GM19099 (cell line): ENCODE results near the gene SEMA4G.
A peak's percentile ranks its signal among the peaks of the same experiment; 100 is the strongest.

Source experiments
- POLR2A ChIP-seq: IDR thresholded peaks from 3 replicates; pipeline ENCODE4 v1.6.1; 2011; ENCODE audit warnings: low read depth; ENCODE audit not compliant: insufficient read length; ENCODE audit errors: extremely low read depth

The SEMA4G gene

DNA sequence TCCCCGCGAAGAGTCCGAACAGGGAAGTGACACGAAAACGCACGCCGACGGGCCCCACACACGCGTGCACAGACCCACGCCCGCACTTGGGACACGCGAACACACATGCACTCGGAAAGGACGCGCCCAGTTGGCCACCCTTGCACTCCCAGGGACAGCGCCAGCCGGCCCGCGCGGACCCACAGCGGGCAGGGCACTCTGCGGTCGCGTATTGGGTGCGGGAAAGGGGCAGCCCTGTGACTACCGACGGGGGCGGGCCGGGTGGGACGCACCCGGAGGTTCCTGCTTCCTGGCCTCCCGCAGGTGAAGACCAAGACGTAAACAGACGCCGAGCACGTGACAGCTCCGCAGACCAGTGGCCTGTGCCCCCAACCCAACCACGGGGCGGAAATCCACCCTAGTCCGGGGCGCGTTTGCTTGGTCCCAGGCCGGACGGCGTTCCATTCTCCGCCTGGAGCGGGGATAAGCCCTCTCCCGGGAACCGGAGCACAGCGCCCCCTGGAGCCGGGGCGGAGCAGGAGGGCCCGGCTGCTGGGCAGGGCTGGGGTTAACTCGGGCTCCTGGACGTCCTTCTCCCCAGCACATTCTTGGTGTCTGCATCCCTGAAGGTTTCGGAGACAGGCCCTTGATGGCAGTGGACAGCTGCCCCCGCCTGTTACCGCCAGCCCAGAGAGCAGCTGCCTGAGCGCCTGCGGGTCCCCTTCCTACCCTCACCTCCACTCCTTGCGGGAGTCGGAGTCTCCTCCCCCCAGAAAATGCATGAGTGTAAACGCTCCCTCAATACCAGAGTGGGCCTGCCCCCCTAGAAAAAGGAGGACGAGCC, 28.3 kb downstream of the SEMA4G start:
- peak; percentile 22 for TF ChIP-seq POLR2A

DNA sequence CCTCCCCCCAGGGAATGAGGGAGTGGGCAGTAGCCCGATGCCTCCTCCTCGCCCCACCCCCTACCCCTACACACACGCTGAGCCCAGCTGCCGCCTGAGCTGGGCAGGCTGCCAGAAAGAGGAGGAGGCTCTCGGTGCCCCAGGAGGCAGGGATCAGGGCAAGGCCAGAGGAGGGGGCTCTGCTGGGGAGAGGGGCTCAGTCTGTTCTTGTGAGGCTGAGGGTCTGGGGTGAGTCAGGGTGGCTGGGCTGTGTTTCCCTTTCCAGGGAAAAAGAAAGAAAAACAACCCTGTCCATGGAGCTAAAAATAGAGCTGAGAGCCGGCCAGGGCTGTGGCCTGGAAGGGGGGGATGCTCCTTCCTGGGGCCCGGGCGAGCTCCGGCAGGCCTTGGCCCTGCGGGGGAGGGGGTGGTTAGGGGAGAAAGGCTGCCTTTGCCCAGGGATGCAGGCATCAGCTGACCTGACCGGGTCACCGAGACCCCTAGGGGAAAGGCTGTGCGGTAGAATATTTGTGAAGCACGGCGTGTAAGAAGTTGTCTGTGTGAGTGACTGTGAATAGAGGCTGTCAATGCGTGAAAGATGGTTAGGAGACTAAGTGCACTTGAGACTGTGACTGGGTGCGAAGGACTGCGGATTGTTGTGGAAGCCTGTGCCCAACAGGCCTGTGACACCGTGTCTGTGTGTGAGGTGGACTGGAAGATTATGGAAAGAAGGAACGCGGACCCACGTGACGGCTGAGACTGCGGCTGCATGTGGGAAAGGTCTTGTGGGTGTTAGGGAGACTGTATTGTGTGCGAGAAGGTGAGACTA, 29.1 kb downstream of the SEMA4G start:
- peak; percentile 14 for TF ChIP-seq POLR2A

DNA sequence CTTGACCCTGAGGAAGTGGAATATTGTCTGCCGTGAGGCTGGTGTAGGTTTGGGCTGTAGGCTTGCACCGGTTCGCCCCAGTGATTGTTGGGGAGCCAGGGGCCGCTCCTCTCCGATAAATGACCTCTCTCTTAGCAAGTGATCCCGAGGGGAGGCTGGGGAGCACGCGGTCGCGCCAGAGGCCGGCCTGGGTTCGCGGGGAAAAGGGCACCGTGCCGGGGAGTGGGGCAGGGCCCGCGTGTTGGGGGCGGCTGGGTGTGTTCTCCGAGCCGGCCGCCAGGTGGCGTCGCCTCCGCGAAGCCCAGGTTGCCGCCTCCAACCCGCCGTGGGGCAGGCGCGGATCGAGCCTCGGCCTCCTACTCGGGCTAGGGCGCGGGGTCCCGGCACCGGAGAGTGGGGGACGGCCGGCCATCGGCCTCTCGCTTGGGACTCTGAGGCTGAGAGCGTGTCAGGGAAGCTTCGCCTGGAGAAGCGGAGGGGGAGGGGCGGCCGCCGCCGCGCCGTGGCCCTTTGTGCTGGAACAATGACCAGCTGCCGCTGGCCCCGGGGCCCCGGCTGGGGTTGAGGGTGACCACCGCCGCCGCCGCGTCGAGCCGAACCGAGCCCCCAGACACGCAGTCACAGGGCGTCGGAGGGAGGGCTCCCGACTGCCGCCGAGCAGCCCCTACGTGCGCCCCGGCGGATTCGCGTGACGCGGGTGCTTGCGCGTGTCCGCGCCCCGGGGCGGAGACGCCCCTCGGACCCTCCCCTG, 29.9 kb downstream of the SEMA4G start:
- peak; percentile 28 for TF ChIP-seq POLR2A

DNA sequence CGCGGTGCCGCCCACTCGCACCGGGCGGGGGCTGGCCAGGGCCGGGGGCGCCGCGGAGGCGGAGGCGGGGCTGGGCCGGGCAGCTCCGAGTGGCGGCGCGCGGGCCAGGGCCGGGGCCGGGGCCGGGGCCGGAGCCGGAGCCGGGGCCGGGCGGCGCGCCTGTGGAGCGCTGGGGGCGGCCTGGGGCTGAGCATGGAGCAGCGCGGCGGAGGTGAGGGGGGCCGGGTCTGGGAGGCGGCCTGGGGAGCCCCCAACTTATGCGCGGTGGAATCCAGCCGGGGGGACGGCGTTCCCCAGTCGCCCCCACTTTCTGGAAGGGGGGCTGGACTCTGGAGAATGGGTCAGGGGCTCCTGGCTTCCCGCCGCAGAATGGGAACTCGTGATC, 30.4 kb downstream of the SEMA4G start, which contains the start of gene LZTS2:
LZTS2 (plus strand) TSS at position 67 of the 385 bp plus-strand sequence. CDS start 2,731 bp downstream, outside the sequence.
- TF ChIP-seq POLR2A, result no peak

DNA sequence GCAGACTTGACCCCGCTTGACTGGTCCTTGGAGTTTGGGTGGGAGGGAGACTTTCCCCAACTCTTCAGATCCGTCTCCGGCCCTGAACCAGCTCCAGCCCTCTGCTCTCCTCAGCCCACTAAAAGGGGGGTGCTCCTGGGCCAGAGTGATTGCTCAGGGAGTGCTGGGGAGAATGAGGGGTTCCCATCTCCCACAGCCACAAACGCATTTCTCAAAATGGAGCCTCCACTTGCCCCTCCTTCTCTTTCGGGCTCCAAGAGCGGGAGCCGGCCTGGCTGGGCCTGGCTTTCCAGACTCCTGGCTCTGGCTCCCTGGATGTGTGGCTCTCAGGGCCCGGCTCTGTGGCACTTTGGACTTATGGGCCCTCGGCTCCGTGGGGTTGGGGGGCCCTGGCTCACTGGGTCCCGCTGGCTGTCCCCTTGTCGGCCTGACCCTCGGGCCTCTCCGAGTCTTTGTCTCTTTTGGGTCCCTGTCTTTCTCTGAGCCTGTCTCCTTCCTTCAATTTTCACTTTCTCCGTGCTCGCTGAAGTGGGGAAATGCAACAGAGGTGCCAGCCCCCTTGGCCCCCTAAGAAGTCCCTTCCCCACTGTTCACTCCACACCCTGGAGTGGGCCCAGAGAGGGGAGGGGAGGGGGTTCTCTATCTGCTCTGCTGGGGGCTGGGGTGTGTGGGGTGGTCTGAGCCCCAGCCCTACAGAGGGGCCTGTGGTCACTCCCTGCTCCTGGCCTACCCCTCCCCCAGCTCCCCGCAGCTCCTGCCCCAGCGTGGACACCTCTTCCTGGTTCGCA, 31.0 kb downstream of the SEMA4G start:
- TF ChIP-seq POLR2A, result no peak

DNA sequence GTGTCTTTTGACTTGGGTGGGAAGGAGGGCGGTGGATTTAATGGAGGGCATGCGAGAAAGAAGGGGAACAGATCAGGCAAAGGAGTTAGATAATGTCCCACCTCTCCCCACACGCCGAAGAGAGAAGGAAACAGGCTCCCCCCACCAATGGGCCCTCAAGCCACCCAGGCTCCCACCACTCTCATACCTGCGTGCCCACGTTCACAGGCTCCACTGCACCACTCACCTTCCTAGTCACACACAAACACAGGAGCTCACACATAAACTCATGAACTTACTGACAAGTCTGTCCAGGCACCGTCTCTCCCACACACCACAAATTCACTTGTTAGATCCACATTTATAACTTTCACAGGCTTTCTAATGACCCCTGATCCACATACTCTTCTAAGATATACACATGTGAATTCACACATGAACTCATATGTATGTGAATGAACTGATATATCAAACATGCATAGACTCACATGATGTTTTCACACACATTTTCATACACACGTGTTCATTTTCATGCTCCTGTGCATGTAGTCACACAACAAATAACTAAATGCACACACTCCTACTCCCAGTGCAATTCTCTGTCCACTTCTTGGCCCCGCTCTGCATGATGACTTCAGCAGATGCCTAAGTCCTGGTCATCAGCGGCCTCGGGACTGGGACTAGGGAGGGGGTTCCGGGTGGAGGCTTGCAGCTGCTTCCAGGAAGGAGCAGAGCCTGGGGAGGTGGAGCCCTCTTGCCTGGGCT, 31.8 kb downstream of the SEMA4G start:
- no peak for TF ChIP-seq POLR2A

DNA sequence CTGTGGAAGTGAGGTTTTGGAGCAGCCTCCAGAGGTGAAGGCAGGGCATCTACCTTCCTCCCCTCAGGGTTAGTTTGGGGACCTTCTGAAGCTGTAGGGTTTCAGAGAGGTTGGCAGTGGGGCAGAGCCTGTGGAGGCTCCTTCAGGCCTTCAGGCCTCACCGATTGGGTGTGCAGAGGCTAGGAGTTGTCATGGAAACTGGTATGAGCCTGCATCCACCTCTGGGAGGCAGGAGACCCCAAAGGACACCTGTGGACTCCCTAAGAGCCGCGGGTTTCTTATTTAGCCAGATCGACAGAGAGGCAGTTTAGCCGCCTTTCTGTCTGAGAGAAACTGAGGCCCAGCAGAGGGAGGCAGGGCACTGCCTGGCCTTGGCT, 32.3 kb downstream of the SEMA4G start:
- TF ChIP-seq POLR2A, result no peak

DNA sequence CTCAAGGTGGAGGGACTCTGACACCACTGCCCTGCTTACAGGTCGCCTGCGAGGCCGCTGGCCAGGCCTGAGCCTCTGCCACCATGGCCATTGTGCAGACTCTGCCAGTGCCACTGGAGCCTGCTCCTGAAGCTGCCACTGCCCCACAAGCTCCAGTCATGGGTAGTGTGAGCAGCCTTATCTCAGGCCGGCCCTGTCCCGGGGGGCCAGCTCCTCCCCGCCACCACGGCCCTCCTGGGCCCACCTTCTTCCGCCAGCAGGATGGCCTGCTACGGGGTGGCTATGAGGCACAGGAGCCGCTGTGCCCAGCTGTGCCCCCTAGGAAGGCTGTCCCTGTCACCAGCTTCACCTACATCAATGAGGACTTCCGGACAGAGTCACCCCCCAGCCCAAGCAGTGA, 33.2 kb downstream of the SEMA4G start:
- TF ChIP-seq POLR2A, result no peak

DNA sequence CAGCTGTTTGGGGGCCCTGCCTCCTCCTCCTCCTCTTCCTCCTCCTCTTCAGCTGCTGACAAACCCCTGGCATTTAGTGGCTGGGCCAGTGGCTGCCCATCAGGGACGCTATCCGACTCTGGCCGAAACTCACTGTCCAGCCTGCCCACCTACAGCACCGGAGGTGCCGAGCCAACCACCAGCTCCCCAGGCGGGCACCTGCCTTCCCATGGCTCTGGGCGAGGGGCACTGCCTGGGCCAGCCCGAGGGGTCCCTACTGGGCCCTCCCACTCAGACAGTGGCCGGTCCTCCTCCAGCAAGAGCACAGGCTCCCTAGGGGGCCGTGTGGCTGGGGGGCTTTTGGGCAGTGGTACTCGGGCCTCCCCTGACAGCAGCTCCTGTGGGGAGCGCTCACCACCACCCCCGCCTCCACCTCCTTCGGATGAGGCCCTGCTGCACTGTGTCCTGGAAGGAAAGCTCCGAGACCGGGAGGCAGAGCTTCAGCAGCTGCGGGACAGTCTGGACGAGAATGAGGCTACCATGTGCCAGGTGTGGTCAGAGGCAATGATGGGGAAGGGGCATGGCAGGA, 34.4 kb downstream of the SEMA4G start:
- no peak for TF ChIP-seq POLR2A

DNA sequence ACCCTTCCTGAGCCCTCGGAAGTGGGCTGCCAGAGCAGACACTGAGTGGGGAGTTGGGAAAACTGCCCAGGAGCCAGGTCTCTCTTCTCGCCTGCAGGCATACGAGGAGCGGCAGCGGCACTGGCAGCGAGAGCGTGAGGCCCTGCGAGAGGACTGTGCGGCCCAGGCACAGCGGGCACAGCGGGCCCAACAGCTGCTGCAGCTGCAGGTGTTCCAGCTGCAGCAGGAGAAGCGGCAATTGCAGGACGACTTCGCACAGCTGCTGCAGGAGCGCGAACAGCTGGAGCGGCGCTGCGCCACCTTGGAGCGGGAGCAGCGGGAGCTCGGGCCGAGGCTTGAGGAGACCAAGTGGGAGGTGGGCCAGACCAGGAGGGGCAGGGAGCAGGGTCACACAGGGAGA, 36.1 kb downstream of the SEMA4G start:
- TF ChIP-seq POLR2A, result no peak

DNA sequence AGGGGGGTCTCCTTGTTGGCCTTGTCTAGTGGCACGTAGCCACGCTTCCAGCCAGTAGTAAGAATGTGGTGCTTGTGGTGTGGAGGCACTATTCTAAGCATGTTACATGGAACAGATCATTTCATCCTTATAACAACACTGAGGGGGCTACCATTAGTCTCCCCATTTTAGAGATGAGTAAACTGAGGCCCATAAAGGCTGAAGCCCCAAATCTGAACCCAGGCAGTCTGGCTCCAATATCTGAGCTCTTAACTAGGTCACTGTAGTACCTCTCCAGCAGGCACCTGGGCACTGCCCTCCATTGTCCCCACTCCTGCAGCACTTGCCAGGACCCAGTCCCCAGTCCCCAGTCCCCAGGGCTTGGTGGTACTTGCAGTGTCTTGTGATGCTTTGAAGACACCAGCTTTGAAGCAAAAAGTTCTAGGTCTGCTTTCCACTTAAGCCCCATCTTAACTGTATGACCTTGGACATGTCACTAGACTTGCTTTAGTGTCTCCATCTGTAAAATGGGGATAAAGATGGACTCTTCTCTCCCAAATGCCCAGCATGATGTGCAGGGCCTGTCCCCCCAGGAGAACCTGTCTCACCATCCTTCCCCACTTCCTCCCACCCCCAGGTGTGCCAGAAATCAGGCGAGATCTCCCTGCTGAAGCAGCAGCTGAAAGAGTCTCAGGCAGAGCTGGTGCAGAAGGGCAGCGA, 36.7 kb downstream of the SEMA4G start:
- TF ChIP-seq POLR2A, result no peak

DNA sequence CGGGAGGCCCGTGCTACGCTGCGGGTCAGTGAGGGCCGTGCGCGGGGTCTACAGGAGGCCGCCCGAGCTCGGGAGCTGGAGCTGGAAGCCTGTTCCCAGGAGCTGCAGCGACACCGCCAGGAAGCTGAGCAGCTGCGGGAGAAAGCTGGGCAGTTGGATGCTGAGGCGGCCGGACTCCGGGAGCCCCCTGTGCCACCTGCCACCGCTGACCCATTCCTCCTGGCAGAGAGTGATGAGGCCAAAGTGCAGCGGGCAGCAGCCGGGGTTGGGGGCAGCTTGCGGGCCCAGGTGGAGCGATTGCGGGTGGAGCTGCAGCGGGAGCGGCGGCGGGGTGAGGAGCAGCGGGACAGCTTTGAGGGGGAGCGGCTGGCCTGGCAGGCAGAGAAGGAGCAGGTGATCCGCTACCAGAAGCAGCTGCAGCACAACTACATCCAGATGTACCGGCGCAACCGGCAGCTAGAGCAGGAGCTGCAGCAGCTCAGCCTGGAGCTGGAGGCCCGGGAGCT, 37.3 kb downstream of the SEMA4G start:
- no peak for TF ChIP-seq POLR2A
